ENCODE results near the gene RASL11A.
"Not testable (repeated sequence)": the region's sequence is repeated elsewhere in the genome, so short reads cannot be mapped to it uniquely, and the experiment has no call there.

RASL11A gene

GRCh38 chr13:27300406-27300805 lies 29.8 kb downstream of the RASL11A start:
- DNase-seq (ENCODE audit: low spot score) = not testable (repeated sequence)

GRCh38 chr13:27300941-27301586 lies 30.4 kb downstream of the RASL11A start:
- DNase-seq (ENCODE audit: low spot score) = no peak

DNA sequence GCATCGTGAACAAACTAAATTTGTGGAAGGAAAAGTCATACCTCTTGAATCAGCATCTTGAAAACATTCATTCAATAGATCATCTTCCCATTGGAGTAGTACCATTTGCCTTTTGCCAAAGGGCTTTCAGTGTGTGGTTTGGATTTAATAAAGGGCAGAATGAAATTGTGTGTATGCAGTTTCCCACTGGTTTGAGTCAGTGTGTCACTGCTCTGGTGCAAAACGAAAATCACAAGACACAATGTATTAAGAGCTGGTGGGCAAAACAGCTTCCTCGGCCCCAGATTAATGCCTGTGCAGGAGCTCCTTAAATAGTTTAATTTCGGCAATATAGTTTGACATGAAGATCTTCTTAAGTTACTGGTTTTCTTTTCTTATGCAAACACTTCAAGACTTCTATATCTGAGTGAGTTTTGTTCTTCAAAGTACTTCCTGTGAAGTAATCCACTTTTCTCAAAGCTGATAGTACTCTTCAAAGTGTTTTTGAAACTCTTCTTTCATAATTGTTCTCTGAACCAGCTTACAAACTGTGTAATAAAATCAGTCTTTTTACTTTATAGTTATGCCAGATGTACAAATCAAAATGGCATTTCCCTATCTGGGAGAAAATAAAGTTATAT lies 32.1 kb downstream of the RASL11A start:
- no peak for DNase-seq (ENCODE audit: low spot score)

DNA sequence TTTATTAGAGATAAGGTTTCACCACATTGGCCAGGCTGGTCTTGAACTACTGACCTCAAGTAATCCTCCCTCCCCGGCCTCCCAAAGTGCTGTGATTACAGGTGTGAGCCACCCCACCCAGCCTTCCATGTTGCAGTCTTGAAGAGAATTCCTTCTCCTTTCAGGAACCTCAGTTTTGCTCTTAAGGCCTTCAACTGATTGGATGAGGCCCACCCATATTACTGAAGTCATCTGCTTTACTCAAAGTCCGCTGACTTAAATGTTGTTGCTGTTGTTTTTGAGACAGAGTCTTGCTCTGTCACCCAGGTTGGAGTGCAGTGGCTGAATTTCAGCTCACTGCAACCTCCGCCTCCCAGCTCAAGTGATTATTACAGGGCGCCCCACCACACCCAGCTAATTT lies 33.5 kb downstream of the RASL11A start:
- DNase-seq (ENCODE audit: low spot score) = no peak

DNA sequence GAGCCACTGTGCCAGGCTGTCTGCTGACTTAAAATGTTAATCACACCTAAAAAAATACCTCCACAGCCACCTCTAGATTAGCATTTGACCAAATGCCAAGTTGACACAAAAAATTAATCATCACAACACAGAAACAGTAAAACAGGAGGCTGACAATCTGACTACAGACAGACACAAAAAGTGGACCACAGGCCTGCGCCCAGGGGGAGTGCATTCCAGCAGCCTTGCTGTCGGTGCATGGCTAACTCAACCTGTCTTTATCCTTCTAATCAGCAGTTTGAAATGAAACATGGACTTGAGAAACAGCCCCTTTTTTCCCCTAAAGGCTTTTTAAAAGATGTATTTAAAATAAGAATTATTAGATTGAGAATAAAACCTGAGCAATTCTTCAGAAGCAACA lies 34.0 kb downstream of the RASL11A start:
- DNase-seq (ENCODE audit: low spot score) = no peak

DNA sequence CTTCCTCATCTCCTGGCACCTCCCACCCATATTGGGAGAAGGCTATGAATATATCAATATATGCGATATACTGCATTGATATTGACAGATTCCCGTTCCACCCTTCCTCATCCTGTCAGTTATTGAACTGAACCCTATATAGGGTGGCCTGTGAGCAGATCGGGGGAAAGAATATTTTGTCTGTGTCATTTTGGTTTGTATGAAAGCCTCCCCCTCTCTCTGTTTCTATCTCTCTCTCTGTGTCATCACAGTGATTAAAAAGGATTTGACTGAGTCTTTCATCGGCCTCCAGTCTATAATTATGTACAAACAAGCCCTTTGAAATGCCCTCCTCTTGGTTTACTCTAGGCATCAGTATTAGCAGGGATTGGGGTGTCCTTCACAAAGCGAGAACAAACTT lies 35.7 kb downstream of the RASL11A start:
- no peak for DNase-seq (ENCODE audit: low spot score)

DNA sequence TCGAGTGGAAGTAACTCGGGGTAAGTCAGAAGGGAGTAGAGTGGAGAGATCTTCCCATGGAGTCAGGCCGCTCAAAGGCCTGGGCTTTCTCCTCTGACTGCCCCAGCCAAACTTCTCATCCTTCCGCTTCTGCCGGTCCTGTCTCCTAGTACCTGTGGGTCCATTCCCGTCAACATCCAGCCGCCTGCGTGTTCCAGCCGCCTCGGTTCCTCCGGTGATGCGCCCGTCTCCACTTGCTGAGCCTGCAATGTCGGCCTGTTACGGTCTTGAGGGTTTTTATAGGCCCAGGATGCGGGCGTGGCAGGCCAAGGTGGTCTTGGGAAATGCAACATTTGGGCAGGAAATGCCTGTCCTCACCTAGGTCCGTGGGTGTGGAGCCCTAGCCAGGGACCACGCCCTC lies 38.3 kb downstream of the RASL11A start:
- no peak for DNase-seq (ENCODE audit: low spot score)

DNA sequence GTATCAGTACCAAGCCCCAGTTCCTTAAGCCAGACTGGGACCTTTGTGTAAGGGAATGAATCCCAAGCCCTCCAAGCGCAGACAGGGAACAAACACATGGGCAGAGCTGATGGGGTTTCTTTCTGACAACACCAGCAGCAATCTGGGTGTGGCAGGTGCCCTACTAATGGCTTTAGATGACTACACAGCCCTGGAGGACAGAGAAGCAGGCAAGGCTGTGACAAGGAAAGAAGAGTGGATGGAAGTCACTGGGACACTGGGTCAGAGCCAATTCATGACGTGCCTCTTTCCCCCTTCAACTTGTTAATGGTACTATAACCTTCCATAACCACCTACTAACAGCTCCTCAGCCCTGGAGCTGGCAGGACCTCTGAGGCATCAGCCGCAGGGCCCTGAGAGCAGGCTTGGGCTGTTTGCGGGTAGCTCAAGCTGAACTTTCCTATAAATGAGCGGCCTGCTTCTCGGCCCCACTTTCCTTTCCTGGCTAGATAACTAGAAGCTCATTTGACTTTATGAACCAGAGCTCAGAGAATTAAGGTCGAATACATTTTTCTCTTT lies 38.9 kb downstream of the RASL11A start:
- no peak for DNase-seq (ENCODE audit: low spot score)

GRCh38 chr13:27309967-27310598 lies 39.5 kb downstream of the RASL11A start:
- no peak for DNase-seq (ENCODE audit: low spot score)

GRCh38 chr13:27310946-27311345 lies 40.3 kb downstream of the RASL11A start:
- DNase-seq (ENCODE audit: low spot score) = no peak

DNA sequence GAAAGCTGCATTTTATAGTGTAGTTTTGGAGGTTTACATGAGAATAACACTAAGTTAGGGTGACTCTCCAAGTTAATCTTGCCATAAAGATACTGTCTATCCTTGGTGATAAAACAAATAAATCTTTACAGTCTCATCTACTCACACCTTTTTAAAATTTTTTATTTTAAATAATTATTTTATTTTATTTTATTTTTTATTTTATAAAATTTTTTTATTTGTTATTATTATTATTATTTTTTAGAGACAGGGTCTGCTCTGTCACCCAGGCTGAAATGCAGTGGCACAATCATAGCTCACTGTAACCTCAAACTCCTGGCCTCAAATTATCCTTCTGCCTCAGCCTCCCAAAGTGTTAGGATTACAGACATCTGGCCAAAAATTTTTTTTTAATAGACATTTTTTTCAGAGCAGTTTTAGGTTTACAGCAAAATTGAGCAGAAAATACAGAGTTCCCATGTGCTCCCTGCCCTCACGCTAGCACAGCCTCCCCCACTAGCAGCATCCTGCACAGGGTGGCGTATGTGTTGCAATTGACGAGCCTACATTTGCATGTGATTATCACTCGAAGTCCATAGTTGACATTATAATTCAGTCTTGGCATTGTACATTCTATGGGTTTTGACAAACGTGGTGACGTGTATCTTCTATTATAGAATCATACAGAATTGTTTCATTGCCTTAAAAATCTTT lies 41.0 kb downstream of the RASL11A start:
- DNase-seq (ENCODE audit: low spot score) = no peak

- DNase-seq (ENCODE audit: low spot score) = no peak
Measured at GRCh38 chr13:27313770-27314169, 43.1 kb downstream of the RASL11A start.

DNA sequence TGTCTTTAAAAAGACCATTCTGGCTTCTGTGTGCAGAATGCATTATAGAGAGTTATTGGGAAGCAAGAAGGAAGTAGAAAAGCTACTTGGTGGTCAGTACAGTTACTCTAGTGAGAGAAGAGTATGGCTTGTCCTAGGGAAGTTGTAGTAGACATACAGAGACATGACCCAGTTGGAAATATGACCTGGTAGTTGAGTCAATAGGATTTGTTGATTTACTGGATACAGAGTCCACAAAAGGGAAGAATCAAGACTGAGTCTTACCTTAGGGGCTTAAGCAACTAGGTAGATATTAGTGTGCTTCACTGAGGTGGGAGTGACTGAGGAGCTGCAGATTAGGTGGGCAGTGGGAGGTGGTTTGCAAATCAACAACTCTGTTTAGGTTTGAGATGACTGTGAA lies 48.8 kb downstream of the RASL11A start:
- no peak for DNase-seq (ENCODE audit: low spot score)

DNA sequence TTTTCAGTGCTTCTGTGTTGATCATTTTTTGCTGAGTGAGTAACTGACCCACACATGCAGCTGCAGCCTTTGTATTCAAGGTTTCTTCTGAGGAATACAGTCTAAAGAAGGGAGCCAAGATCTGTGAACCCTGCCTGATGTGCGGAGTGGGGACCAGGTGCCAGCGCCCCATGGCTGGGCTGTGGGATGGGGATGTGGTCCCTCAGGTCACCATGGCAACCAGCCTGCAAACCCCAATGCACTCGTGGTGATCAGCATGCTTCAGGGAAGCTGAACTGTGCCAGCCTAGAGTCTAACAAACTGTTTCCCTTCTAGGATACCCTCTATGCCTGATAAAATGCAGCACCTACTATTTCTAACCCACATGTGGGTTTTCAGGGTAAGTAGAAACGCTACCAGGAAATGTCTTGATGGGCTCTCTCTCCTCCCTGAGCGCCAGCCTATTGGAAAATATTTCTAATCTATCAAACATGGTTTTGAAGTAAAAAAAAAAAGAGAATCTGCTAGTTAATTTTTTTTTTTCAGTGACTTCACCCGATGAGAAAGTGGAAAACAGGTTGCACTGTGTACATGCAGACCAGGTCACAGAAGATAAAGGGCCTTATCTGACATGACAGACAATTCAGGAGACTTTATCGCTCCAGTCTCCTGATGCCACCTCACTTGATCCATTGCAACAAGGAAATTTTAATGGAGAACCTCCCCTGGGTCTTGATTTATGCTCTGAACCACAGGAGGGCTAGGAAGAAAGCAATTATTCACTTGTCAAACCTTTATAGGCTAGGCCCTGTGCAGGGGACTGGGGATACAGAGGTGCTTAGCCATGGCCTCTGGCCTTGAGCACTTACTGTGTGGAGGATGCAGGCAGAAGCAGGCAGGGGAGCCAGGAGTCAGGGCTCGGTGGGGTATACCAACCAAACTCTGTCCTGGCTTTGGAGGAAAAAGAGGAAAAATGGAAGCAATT lies 51.1 kb downstream of the RASL11A start:
- DNase-seq (ENCODE audit: low spot score) = no peak

DNA sequence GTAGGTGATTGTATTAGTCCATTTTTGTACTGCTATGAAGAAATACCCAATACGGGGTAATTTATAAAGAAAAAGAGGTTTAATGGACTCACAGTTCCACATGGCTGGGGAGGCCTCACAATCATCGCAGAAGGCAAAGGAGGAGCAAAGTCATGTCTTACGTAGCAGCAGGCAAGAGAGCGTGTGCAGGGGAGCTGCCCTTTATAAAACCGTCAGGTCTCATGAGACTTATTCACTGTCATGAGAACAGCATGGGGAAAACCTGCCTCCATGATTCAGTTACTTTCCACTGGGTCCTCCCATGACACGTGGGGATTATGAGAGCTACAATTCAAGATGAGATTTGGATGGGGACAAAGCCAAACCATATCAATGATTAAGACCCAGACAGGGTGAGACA lies 51.8 kb downstream of the RASL11A start:
- DNase-seq (ENCODE audit: low spot score) = not testable (repeated sequence)

Data from HuH-7 (cell line).